HAP-1 (cell line): Measurements from ENCODE around the gene LURAP1L.

Experiments used
- DNase-seq, 2 experiments: peaks; one replicate each; pipeline ENCODE4 v3.0.0-alpha.2; 2016 to 2020; ENCODE audit warnings: low spot score in 2 of 2
- H3K27me3 ChIP-seq: fragments of 250-450 bp; sonication (Bioruptor Pico); 2 replicates; pipeline ENCODE4 v1.5.1; 2020; ENCODE audit warnings: low read depth, mild to moderate bottlenecking, moderate library complexity
- H3K36me3 ChIP-seq: fragments of 250-450 bp; sonication (Bioruptor Pico); replicated peaks from 2 replicates; pipeline ENCODE4 v1.5.1; 2020; ENCODE audit warnings: mild to moderate bottlenecking
- H3K4me1 ChIP-seq: fragments of 250-450 bp; sonication (Bioruptor Pico); 2 replicates; pipeline ENCODE4 v1.5.1; 2020; ENCODE audit warnings: mild to moderate bottlenecking
- H3K4me3 ChIP-seq: fragments of 250-450 bp; sonication (Bioruptor Pico); 2 replicates; pipeline ENCODE4 v1.5.1; 2020; ENCODE audit warnings: mild to moderate bottlenecking, moderate library complexity
- H3K9me3 ChIP-seq: fragments of 250-450 bp; sonication (Bioruptor Pico); 2 replicates; pipeline ENCODE4 v1.5.1; 2020; ENCODE audit warnings: mild to moderate bottlenecking, moderate library complexity
- in situ Hi-C: fragments of 300-500 bp; cut with MboI; formaldehyde crosslinking; loops from 3 replicates; pipeline ENCODE4 v1.14.3; 2020; ENCODE audit warnings: low sequenced_read_pairs, inconsistent platforms, mixed read lengths

Gene LURAP1L

DNA sequence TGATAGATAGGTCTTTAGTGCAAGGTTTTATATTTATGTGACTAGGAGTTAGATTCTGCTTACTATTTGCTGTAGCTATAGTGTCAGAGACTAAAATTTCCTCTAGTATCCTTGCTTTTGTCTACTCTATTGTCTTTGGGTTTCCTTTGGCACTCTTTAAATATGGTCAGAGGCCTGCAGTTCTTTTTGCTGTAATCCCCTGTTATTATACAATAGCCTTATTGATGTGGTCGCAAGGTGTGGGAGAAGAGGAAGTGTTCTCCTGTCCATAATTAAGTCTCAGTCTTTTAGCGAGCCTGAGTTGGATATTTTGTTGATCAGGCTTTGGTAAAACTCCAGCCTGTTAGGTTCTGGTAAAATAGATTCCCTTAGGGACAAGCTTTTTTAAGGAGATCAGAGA is 34.9 kb downstream of the LURAP1L start:
- in situ Hi-C loops, result no loop called here
- Histone ChIP-seq H3K4me1 (peaks cover 13% of the 10 kb centered on the region), H3K9me3 (no peaks in the 10 kb centered on the region), H3K27me3 (no peaks in the 10 kb centered on the region), H3K36me3 (no peaks in the 10 kb centered on the region), H3K4me3 (no peak overlapping the region)
- DNase-seq, result no peak

DNA sequence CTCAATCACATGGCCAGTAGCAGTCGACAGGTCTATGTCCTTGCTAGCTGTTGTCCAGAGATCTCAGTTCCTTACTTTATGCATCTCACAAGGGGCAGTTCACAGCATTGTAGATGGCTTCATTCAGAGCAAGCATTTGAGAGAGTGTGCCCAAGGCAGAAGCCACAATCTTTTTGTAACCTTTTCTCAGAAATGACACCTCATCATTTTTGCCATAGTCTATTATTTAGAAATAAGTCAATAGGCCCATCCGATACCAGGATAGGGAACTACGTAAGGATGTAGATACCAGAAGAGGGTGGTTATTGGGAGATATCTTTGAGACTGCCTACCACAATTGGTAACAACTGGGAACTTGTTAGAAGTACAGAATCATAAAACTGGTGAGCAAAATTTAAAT is 37.1 kb downstream of the LURAP1L start:
- Histone ChIP-seq H3K27me3 (no peaks in the 10 kb centered on the region), H3K9me3 (no peaks in the 10 kb centered on the region), H3K4me3 (no peak overlapping the region), H3K4me1 (peaks cover 18% of the 10 kb centered on the region), H3K36me3 (no peaks in the 10 kb centered on the region)
- no peak for DNase-seq
- in situ Hi-C loops, result no loop called here

DNA sequence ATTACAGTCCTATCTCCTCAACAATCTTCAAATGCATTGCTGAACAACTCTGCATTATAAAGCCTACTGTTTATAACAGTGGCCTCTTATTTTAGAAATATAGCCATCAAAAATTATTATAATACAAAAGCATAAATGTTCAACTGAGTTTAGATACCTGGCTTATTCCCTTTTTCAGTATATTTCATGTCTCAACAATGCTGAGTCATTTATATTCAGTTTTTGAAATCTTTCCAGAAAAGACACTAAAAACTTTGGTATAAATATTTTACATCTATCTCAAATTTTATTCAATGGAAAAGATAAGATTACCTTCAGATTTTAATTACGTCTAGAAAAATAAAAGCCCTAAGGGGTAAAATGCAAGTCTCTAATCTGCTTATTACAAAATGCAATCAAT is 37.9 kb downstream of the LURAP1L start:
- H3K27me3 ChIP-seq, result no peaks in the 10 kb centered on the region
- H3K4me3 ChIP-seq, result no peak overlapping the region
- in situ Hi-C loops, result no loop called here
- no peaks in the 10 kb centered on the region for H3K9me3 ChIP-seq
- H3K4me1 ChIP-seq, result peaks cover 18% of the 10 kb centered on the region
- DNase-seq, result no peak
- no peaks in the 10 kb centered on the region for H3K36me3 ChIP-seq

DNA sequence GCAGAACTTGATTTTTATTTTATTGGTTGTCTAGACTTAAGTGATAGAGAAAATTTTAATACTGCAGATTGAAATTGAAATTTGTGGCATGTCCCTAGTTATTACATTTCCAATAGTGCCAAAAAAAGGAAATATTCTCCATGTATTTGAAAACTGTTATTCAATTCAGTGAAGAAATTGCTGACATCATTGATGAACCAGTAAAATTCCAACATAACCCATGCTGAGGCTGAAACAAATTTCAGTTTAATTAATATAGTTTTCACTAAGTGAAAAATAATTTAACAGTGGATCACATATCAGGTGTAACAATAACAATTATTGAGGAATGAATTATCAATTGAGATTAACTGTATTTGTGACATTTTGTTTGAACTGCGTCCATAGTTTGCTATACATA is 38.7 kb downstream of the LURAP1L start:
- H3K9me3 ChIP-seq, result no peaks in the 10 kb centered on the region
- H3K27me3 ChIP-seq, result no peaks in the 10 kb centered on the region
- no peak overlapping the region for H3K4me3 ChIP-seq
- H3K36me3 ChIP-seq, result no peaks in the 10 kb centered on the region
- in situ Hi-C loops, result no loop called here
- H3K4me1 ChIP-seq, result peaks cover 18% of the 10 kb centered on the region
- no peak for DNase-seq

DNA sequence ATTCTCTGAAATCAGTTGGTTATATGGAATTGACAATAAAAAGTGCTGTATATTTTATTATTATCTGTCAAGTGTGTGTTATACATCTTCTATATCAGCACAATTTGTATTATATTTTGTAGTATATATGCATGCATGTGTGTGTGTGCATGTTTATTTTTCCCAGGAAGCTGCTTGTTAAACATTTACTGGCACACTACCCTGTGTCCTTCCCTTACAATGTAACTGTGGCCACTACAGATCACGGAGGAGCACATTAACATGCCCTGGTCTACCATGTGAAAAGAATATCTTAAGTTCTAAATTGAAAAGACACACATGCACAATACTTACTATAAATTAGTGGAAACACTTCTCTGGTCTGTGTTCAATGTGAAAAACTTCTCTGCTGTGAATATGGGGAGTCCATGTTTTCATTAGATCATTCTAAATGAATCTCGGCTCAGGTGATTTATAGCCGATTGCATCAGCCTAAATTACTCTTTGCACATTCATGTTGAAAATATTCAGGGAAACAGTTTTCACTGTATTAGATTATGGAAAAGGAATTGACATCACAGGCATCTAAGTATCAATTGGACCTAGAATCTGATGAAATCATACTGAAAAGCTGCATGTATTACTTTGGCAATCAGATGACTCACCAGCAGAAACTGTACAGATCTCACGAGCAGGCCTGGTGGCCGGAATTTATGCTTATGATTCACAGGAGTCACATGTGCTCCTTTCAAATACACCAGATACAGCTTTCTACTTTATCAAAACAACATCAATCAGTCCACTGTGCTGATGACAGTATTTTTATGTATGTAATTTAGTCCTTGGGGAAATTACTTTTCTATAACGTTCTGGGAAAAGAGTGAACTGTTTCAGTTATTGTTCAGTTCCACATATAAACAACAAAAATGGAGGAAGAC is 39.4 kb downstream of the LURAP1L start:
- H3K4me3 ChIP-seq, result no peak overlapping the region
- in situ Hi-C loops, result no loop called here
- H3K27me3 ChIP-seq, result no peaks in the 10 kb centered on the region
- no peaks in the 10 kb centered on the region for H3K9me3 ChIP-seq
- DNase-seq, result peak; percentile 30 to 32
- peaks cover 18% of the 10 kb centered on the region for H3K4me1 ChIP-seq
- no peaks in the 10 kb centered on the region for H3K36me3 ChIP-seq

DNA sequence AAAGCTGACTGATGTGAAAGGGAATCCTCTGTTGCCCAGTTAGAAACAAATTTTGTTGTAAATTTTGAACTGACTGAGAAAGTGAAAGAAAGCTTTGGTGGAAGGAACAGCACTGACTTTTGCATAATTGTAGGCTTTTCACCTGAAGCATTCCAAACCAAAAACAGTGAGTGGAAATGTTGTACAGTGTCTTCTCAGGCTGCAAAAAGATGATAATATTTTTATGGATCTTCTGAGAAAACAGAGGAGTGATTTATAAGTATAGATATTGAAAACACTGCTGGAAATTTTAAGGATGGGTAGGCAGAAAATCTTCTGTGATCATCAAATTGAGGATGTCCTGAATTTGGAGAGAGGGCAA is 40.0 kb downstream of the LURAP1L start:
- no peak for DNase-seq
- H3K9me3 ChIP-seq, result no peaks in the 10 kb centered on the region
- H3K4me1 ChIP-seq, result peaks cover 18% of the 10 kb centered on the region
- in situ Hi-C loops, result no loop called here
- H3K27me3 ChIP-seq, result no peaks in the 10 kb centered on the region
- H3K36me3 ChIP-seq, result no peaks in the 10 kb centered on the region
- no peak overlapping the region for H3K4me3 ChIP-seq

DNA sequence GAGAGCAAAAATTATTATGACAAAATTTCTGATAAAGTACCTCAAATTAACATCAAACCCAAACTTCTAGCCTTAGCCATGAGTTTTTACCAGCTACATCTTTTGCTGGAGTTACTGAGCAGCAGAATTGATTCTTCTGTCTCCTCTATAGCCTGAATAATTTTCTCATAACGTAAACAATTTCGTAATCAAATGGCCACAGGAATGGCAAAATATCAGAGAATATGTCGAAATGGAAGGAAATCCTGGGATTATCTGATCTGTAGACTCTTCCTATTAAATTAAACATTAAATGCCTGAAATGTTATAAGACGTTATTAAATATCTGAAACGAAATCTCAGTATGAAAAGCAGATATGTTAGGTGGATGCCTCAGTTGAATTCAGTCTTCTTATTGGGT is 41.1 kb downstream of the LURAP1L start:
- H3K9me3 ChIP-seq, result no peaks in the 10 kb centered on the region

DNA sequence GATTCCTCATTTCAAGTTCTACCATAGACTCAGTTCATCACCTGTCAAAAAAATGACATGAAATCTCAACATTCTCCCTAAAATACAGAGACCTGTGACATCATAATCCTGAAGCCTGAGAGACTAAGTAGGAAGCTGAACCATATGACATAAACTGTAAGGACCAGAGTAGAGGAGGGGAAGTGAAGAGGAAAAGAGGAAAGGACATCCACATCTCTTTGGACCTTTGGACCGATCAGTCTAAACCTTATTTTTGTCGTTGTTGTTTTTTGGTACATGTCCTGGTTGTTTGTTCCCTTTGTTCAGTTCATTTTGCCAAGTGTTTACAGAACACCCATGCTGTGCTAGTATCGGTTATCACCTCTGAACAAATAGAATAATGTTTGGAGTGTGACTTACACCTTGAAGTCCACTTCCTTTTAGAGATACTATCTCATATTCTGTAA is 41.9 kb downstream of the LURAP1L start:
- no peaks in the 10 kb centered on the region for H3K9me3 ChIP-seq
- no peak overlapping the region for H3K4me3 ChIP-seq
- no peak for DNase-seq
- no peaks in the 10 kb centered on the region for H3K36me3 ChIP-seq
- no peaks in the 10 kb centered on the region for H3K27me3 ChIP-seq
- in situ Hi-C loops, result no loop called here
- peaks cover 18% of the 10 kb centered on the region for H3K4me1 ChIP-seq

More for the DNA sequence above, 41.1 kb downstream of the LURAP1L start:
- DNase-seq, result no peak
- in situ Hi-C loops, result no loop called here
- no peak overlapping the region for H3K4me3 ChIP-seq
- H3K27me3 ChIP-seq, result no peaks in the 10 kb centered on the region
- no peaks in the 10 kb centered on the region for H3K36me3 ChIP-seq
- peaks cover 18% of the 10 kb centered on the region for H3K4me1 ChIP-seq

DNA sequence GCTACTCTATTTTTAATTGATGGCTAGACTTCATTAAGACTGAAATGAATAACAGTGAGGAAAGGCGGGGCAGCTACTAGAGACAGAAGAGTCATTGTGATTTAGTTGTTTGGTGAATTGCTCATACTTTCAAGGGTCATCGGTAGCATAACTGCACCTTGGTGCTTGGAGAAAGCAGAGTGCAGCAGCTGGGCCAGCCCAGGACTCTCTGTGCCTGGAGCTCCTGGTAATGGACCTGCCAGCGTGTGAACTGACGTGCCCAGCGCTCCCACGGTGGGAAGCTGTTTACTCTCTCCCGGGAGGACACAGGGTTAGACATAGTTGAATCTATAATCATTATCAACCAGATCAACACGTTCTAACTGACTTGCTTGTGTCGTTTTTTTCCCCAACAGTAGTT is 42.9 kb downstream of the LURAP1L start:
- no peaks in the 10 kb centered on the region for H3K36me3 ChIP-seq
- DNase-seq, result no peak

DNA sequence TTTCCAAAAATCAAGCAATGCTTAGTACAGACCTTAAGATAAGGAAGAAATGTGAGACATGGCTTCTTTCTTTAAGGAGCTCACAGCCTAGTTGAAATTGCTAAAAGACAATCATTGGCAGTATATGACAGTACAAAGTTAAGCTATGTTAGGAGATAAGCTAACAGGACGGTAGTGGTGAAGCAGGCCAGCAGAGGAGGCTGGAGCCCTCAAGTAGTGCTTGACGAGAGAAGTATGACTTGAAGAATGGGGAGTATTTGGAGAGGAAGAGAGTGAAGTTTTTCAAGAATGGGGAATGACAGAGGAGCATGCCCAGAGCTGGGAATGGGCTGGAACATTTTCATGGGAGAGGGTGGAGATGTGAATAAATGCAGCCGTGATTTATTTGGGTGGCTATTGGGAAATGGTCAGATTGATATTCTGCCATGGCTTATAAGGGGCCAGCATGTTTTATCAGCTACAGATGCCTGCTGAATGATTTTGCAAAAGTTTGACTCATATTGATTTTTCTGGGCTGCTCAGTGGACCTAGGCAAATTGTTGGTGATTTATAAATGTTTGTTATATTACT is 43.7 kb downstream of the LURAP1L start:
- DNase-seq, result no peak
- Histone ChIP-seq H3K9me3 (no peaks in the 10 kb centered on the region), H3K36me3 (no peaks in the 10 kb centered on the region), H3K4me3 (no peak overlapping the region), H3K4me1 (peaks cover 17% of the 10 kb centered on the region), H3K27me3 (no peaks in the 10 kb centered on the region)
- in situ Hi-C loops, result no loop called here

More for the DNA sequence above, 42.9 kb downstream of the LURAP1L start:
- no peaks in the 10 kb centered on the region for H3K27me3 ChIP-seq
- peaks cover 18% of the 10 kb centered on the region for H3K4me1 ChIP-seq
- no peak overlapping the region for H3K4me3 ChIP-seq
- no peaks in the 10 kb centered on the region for H3K9me3 ChIP-seq
- in situ Hi-C loops, result no loop called here

DNA sequence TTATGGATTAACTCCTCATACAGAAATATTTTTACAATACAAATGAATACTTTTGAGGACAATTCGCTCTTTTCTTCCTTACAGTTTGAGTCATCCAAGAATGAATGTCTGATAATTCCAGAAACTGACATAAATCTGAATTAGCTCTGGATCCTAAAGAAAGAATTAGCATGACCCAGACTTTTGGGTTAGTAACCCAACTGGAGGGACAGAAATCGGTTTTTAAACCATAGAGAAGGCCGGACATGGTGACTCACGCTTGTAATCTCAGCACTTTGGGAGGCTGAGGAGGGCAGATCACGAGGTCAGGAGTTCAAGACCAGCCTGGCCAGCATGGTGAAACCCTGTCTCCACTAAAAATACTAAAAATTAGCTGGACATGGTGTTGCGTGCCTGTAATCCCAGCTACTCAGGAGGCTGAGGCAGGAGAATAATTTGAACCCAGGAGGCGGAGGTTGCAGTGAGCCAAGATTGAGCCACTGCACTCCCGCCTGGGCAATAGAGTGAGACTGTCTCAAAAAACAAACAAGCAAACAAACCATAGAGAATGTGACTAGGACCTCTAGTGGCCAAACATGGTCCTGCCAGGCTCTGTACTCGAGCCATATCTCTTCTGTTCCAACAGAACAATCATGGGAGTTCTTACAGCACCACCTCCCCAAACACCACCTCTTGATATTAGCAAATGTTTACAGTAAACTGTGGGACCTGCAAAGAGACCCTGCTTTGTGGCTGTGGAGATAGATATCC is 44.8 kb downstream of the LURAP1L start:
- no peaks in the 10 kb centered on the region for H3K36me3 ChIP-seq
- peaks cover 6% of the 10 kb centered on the region for H3K4me1 ChIP-seq
- no peaks in the 10 kb centered on the region for H3K9me3 ChIP-seq
- H3K27me3 ChIP-seq, result no peaks in the 10 kb centered on the region
- in situ Hi-C loops, result no loop called here
- no peak overlapping the region for H3K4me3 ChIP-seq
- DNase-seq, result peak in 1 of 2 experiments; percentile 41

DNA sequence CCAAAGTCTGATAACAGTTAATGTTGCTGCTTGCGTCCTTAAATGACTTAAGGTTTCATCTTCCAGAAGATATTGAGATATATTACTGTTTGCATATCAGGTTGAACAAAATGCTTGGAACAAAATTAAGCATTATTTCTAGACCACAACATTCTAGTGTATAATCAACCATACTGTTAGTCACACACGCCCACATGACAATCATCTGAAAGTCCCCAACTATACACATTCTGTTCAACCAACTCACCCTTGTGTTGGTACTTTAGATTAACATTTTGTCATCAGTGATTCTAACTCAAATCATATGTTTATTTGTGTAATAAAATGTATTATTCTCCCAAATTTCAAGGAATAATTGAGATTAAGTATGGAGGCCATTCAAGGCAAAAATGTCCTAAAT is 47.3 kb downstream of the LURAP1L start:
- no peaks in the 10 kb centered on the region for H3K4me1 ChIP-seq
- in situ Hi-C loops, result no loop called here
- no peaks in the 10 kb centered on the region; the same call in 1 of the 2 replicates for H3K27me3 ChIP-seq
- H3K9me3 ChIP-seq, result no peaks in the 10 kb centered on the region
- DNase-seq, result no peak
- H3K36me3 ChIP-seq, result no peaks in the 10 kb centered on the region
- no peak overlapping the region for H3K4me3 ChIP-seq

DNA sequence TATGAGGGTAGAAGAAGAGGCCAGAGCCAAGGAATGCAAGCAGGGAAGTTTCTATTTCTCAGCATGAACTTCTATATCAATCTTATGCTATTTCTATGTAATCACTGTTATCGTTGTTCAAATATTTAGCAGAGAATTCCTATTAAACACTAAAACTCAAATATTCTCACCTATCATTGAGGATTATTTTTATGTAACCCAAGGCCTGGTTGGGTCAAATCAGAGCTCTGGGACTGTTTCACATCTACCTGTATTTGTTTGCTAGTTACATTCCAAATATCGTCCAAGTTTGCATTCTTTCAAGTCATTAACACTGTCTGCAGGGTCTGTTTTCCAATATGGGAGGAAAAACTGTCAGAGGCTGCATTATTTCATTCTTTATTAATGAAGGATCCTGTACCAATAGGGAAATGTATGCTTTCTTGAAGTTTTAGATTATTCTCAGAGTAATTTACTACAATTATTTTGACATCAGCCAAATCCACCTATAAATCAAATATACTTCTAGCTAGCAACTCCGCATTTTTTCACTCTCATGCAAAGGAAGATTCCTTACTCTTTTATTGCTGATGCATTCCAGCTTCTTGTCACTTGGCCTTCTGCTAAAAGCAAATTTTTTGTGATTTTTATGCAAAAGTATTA is 52.2 kb downstream of the LURAP1L start:
- Histone ChIP-seq H3K4me3 (no peak overlapping the region), H3K36me3 (no peaks in the 10 kb centered on the region), H3K4me1 (0 out of 2 replicates have a peak, but pooled peaks cover 3% of the 10 kb centered on the region), H3K27me3 (no peaks in the 10 kb centered on the region; the same call in 1 of the 2 replicates), H3K9me3 (no peaks in the 10 kb centered on the region)
- in situ Hi-C loops, result no loop called here
- no peak for DNase-seq
